Lung (tissue), 16 donors: ENCODE results near the gene EPB41L3. TPM values are rescaled to one million over a fixed set of nuclear protein-coding genes. Genes with fewer than 3 reads are reported as not detected.
A peak's percentile ranks its signal among the peaks of the same experiment; 100 is the strongest.

ENCODE experiments used
- ATAC-seq: fragments of 200-7000 bp; cut with Tn5 transposase; one replicate; pipeline ENCODE4 v1.9.1; 2020; ENCODE audit warnings: moderate number of reproducible peaks; ENCODE audit not compliant: insufficient read depth, low FRiP score
- DNase-seq, 3 donors: peaks; one replicate each; pipeline ENCODE4 v3.0.0-alpha.2; 2013 to 2017
- H3K27ac ChIP-seq, 2 donors: one replicate each; pipeline ENCODE4 v1.5.1; 2013; ENCODE audit warnings: mild to moderate bottlenecking in 2 of 2, moderate library complexity in 2 of 2, control low read depth in 1 of 2, inconsistent platforms in 1 of 2, low read depth in 1 of 2, low read length in 1 of 2
- H3K27me3 ChIP-seq, 3 donors: one replicate each; pipeline ENCODE4 v1.5.1; 2013; ENCODE audit warnings: low read length in 2 of 3; ENCODE audit not compliant: control insufficient read depth in 3 of 3, insufficient read depth in 3 of 3
- H3K36me3 ChIP-seq, 4 donors: one replicate each; pipeline ENCODE4 v1.5.1; 2013; ENCODE audit warnings: low read length in 4 of 4, mild to moderate bottlenecking in 1 of 4, moderate library complexity in 1 of 4; ENCODE audit not compliant: control insufficient read depth in 4 of 4, insufficient read depth in 4 of 4
- H3K4me1 ChIP-seq, 5 donors: one replicate each; pipeline ENCODE4 v1.5.1; 2013; ENCODE audit warnings: low read length in 5 of 5, mild to moderate bottlenecking in 2 of 5, moderate library complexity in 1 of 5; ENCODE audit not compliant: control insufficient read depth in 5 of 5, insufficient read depth in 5 of 5
- H3K4me3 ChIP-seq: one replicate; pipeline ENCODE4 v1.5.1; 2013; ENCODE audit warnings: mild to moderate bottlenecking, control low read depth, moderate library complexity
- H3K9ac ChIP-seq, 2 donors: one replicate each; pipeline ENCODE4 v1.5.1; 2013; ENCODE audit warnings: low read length in 2 of 2, control low read depth in 1 of 2; ENCODE audit not compliant: insufficient read depth in 1 of 2
- H3K9me3 ChIP-seq, 4 donors: one replicate each; pipeline ENCODE4 v1.5.1; 2013; ENCODE audit warnings: low read length in 3 of 4, mild to moderate bottlenecking in 1 of 4, moderate library complexity in 1 of 4; ENCODE audit not compliant: control insufficient read depth in 4 of 4, insufficient read depth in 3 of 4
- CTCF ChIP-seq: IDR thresholded peaks from 2 replicates; pipeline ENCODE4 v1.5.1; 2012; ENCODE audit warnings: mild to moderate bottlenecking; ENCODE audit errors: control extremely low read depth, extremely low read depth
- WGBS, 2 donors: extraction: QIAGEN DNeasy Blood & Tissue Kit; methylation state at CpG; one replicate each; pipeline ENCODE4 v1.1.7; 2013; 5-methylcytosine and 5-hydroxymethylcytosine counted together
- long read RNA-seq, 5 donors: transcript quantifications; one replicate each; lab custom pipeline, GENCODE V29; 2026
- polyA plus RNA-seq, 2 donors: library from polyadenylated mRNA; stranded (reverse); fragments of 200-250 nt; gene quantifications; one replicate each; pipeline ENCODE4 v1.2.1, GENCODE V29; 2013
- total RNA-seq, 2 donors: library from RNA; depleted of rRNA in 1 of 2; stranded (reverse); fragments of >200 nt in 1 of 2; gene quantifications; one replicate each; pipeline ENCODE4 v1.2.1, GENCODE V29; 2014 to 2021
- donor health status: control.
- donor health status: control.
- donor health status: Bipolar disorder and iron deficiency.
- donor health status: healthy.
- donor health status: DM: yes; HTN: yes; CAD: no.

The EPB41L3 gene
- total RNA-seq (10 to 100 TPM; 37.3 to 64.0 TPM), polyA plus RNA-seq (10 to 100 TPM; 19.0 to 42.4 TPM)
- long read RNA-seq, donor 1, partial matches to known transcripts: 30 of 32 reads
- long read RNA-seq, donor 1, other reads (novel, unspliced or antisense): 0 of 32 reads
- long read RNA-seq, donor 2, partial matches to known transcripts: 0 of 2 reads
- long read RNA-seq, donor 2, other reads (novel, unspliced or antisense): 0 of 2 reads
- long read RNA-seq, donor 3, partial matches to known transcripts: 0 of 1 reads
- long read RNA-seq, donor 3, other reads (novel, unspliced or antisense): 0 of 1 reads
- long read RNA-seq, donor 4, partial matches to known transcripts: 0 of 1 reads
- long read RNA-seq, donor 4, other reads (novel, unspliced or antisense): 0 of 1 reads
- long read RNA-seq, donor 5, partial matches to known transcripts: 5 of 6 reads
- long read RNA-seq, donor 5, other reads (novel, unspliced or antisense): 0 of 6 reads

GRCh38 chr18:5543773-5544389 is at the start of gene EPB41L3:
EPB41L3 (minus strand) TSS chr18:5543997; CDS start chr18:5489183, 54,814 bp downstream.
- H3K9me3 ChIP-seq: no peaks in the 10 kb centered on the region
- H3K27ac ChIP-seq: peak within 1 kb of the TSS; percentile 36 to 80
- H3K4me3 ChIP-seq: peak within 1 kb of the TSS; percentile 68
- DNase-seq (peak; percentile 48 to 56 (median 54)), ATAC-seq (peak; percentile 69)
- peaks cover 0 to 9% (median 0%) of the 10 kb centered on the region in 3 donors for H3K27me3 ChIP-seq
- H3K4me1 ChIP-seq: peaks cover 0 to 16% (median 7%) of the 10 kb centered on the region in 5 donors
- no peak for TF ChIP-seq CTCF
- H3K9ac ChIP-seq: peak within 1 kb of the TSS; percentile 37 to 51
- no peaks in the 10 kb centered on the region for H3K36me3 ChIP-seq
- 1% methylated on average over 38 to 57 of the region's 57 CpGs for WGBS, 2 donors

GRCh38 chr18:5588529-5588928 is 44.7 kb upstream of the EPB41L3 start:
- DNase-seq (no peak), ATAC-seq (no peak)
- H3K9me3 ChIP-seq: no peaks in the 10 kb centered on the region

GRCh38 chr18:5585653-5586052 is 41.9 kb upstream of the EPB41L3 start:
- no peak for TF ChIP-seq CTCF
- no peak overlapping the region for H3K27ac ChIP-seq
- WGBS, 2 donors: 83 to 84% methylated on average over 3 of the region's 3 CpGs

More at GRCh38 chr18:5588529-5588928, 44.7 kb upstream of the EPB41L3 start:
- Histone ChIP-seq H3K4me1 (no peaks in the 10 kb centered on the region), H3K27ac (no peak overlapping the region), H3K27me3 (no peaks in the 10 kb centered on the region), H3K9ac (no peak overlapping the region), H3K4me3 (no peak overlapping the region), H3K36me3 (no peaks in the 10 kb centered on the region)
- no peak for TF ChIP-seq CTCF

More at GRCh38 chr18:5585653-5586052, 41.9 kb upstream of the EPB41L3 start:
- DNase-seq: no peak
- H3K4me1 ChIP-seq: peaks cover 0 to 6% (median 0%) of the 10 kb centered on the region in 5 donors
- ATAC-seq: no peak
- no peaks in the 10 kb centered on the region for H3K9me3 ChIP-seq
- H3K27me3 ChIP-seq: no peaks in the 10 kb centered on the region
- H3K36me3 ChIP-seq: no peaks in the 10 kb centered on the region
- no peak overlapping the region for H3K4me3 ChIP-seq
- no peak overlapping the region for H3K9ac ChIP-seq
